Muscle layer of duodenum (tissue), 2 donors: Measurements from ENCODE around the gene RGL2.
"Not testable (repeated sequence)": the region's sequence is repeated elsewhere in the genome, so short reads cannot be mapped to it uniquely, and the experiment has no call there.

Experiments used
- H3K27ac ChIP-seq: one replicate; pipeline ENCODE4 v1.7.0; 2013; ENCODE audit warnings: mild to moderate bottlenecking, low read length
- H3K27me3 ChIP-seq: one replicate; pipeline ENCODE4 v1.7.0; 2013; ENCODE audit warnings: low read depth, mild to moderate bottlenecking, control low read depth, low read length
- H3K36me3 ChIP-seq, 2 donors: one replicate each; pipeline ENCODE4 v1.7.0; 2013; ENCODE audit warnings: low read length in 2 of 2, control low read depth in 1 of 2, mild to moderate bottlenecking in 1 of 2; ENCODE audit not compliant: insufficient read depth in 2 of 2, control insufficient read depth in 1 of 2
- H3K4me1 ChIP-seq, 2 donors: one replicate each; pipeline ENCODE4 v1.7.0; 2013; ENCODE audit warnings: low read length in 2 of 2, mild to moderate bottlenecking in 2 of 2, control low read depth in 1 of 2, moderate library complexity in 1 of 2; ENCODE audit not compliant: insufficient read depth in 2 of 2, control insufficient read depth in 1 of 2
- H3K4me3 ChIP-seq, 2 donors: one replicate each; pipeline ENCODE4 v1.7.0; 2013; ENCODE audit warnings: low read length in 2 of 2, low read depth in 1 of 2, mild to moderate bottlenecking in 1 of 2
- H3K9me3 ChIP-seq, 2 donors: one replicate each; pipeline ENCODE4 v1.7.0; 2013; ENCODE audit warnings: low read length in 2 of 2, control low read depth in 1 of 2, mild to moderate bottlenecking in 1 of 2; ENCODE audit not compliant: control insufficient read depth in 1 of 2
- donor health status: healthy.

Gene RGL2

GRCh38 chr6:33262490-33262889 is 36.3 kb downstream of the RGL2 start:
- not testable (repeated sequence) for H3K27ac ChIP-seq, H3K4me1 ChIP-seq, H3K27me3 ChIP-seq, H3K4me3 ChIP-seq, H3K9me3 ChIP-seq
- H3K36me3 ChIP-seq = peaks cover 48 to 81% of the 10 kb centered on the region in 2 donors

DNA sequence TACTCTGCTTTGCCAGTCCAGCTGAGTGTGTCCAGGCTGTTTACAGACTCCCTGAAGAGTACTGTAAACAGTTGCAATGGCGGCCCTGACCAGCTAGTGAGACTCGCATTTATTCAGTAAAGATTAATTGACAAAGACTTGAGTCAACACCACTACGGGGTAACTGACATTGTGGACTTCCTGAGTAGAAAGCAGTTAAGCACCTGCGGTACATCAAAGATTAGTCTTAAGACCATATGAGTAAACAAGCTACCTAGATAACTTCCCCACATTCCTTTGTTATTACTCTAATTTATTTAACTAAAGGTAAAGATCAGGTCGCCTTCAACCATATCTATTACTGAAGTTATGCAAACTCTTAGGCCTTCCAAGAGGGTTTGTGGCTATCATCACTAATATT is 39.7 kb downstream of the RGL2 start:
- Histone ChIP-seq H3K9me3 (no peaks in the 10 kb centered on the region), H3K36me3 (peaks cover 20 to 51% of the 10 kb centered on the region in 2 donors), H3K27me3 (no peaks in the 10 kb centered on the region), H3K27ac (no peak overlapping the region), H3K4me3 (no peak overlapping the region), H3K4me1 (no peaks in the 10 kb centered on the region)

- Histone ChIP-seq H3K9me3 (no peaks in the 10 kb centered on the region), H3K4me3 (no peak overlapping the region), H3K27me3 (no peaks in the 10 kb centered on the region), H3K4me1 (peaks cover 5 to 12% of the 10 kb centered on the region in 2 donors), H3K36me3 (peaks cover 16 to 24% of the 10 kb centered on the region in 2 donors), H3K27ac (no peak overlapping the region)
These were observed 44.2 kb downstream of the RGL2 start for GRCh38 chr6:33254591-33254990.

- peaks cover 10 to 25% of the 10 kb centered on the region in 2 donors for H3K4me1 ChIP-seq
- no peak overlapping the region for H3K4me3 ChIP-seq
- no peaks in the 10 kb centered on the region for H3K9me3 ChIP-seq
- H3K36me3 ChIP-seq = peaks cover 8 to 16% of the 10 kb centered on the region in 2 donors
- no peak overlapping the region for H3K27ac ChIP-seq
- no peaks in the 10 kb centered on the region for H3K27me3 ChIP-seq
These were observed 46.0 kb downstream of the RGL2 start for GRCh38 chr6:33252759-33253158.

DNA sequence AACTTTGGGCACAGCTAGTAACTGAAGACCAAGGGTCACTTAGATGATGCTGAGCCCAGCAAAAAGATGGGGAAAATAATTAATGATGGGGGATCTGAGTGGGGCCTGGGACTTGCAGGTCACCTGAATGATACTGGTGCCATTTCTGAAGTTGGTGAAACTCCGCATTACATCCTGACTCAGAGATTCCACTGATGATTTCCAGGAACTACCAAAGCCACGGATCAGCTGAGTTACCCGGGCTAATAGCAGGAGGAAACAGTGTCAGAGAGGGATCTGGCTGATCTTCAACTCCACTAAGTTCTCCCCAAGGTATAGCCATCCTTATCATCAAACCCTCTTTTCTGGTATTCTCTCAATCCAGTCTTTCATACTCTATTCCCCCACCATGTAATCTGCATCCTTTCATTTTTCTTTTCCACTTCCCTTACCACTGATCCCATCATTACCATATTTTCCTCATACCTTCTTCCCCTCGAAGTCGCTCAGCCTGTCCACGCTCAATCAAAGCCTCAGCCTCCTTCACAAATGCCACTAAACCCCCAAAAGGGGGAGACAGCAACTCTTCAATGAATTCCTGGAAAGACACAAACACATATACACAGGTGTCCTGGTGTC is 47.2 kb downstream of the RGL2 start:
- no peaks in the 10 kb centered on the region for H3K27me3 ChIP-seq

DNA sequence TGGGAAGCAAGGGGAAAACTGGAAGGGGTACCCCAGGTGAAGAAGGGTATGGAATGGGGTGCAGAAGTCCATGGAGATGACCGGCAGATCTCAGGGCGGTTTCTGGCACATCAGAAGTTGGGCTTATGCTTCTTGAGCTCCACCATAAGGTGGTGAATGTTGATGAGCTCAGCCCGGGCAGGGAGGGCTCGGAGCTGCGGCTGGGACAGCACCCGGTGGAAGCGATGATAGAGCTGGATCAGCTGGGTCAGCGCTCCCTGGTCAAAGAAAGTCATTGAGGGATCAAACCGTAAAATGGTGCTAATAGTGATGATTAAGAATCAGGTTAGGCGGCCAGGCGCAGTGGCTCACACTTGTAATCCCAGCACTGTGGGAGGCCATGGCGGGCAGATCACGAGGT is 48.0 kb downstream of the RGL2 start:
- peaks cover 10 to 25% of the 10 kb centered on the region in 2 donors for H3K4me1 ChIP-seq
- H3K4me3 ChIP-seq = no peak overlapping the region

More for the DNA sequence above, 47.2 kb downstream of the RGL2 start:
- no peaks in the 10 kb centered on the region for H3K9me3 ChIP-seq
- no peak overlapping the region for H3K27ac ChIP-seq
- H3K4me1 ChIP-seq = peaks cover 10 to 25% of the 10 kb centered on the region in 2 donors
- peaks cover 8 to 16% of the 10 kb centered on the region in 2 donors for H3K36me3 ChIP-seq
- no peak overlapping the region for H3K4me3 ChIP-seq

GRCh38 chr6:33249732-33250630 is 48.8 kb downstream of the RGL2 start:
- peaks cover 8 to 13% of the 10 kb centered on the region in 2 donors for H3K36me3 ChIP-seq
- H3K27me3 ChIP-seq = no peaks in the 10 kb centered on the region
- H3K4me3 ChIP-seq = peak overlapping the region; percentile 64 to 90
- H3K9me3 ChIP-seq = no peaks in the 10 kb centered on the region
- peaks cover 10 to 25% of the 10 kb centered on the region in 2 donors for H3K4me1 ChIP-seq
- peak overlapping the region; percentile 97 for H3K27ac ChIP-seq

More for the DNA sequence above, 48.0 kb downstream of the RGL2 start:
- H3K27ac ChIP-seq = no peak overlapping the region
- peaks cover 8 to 16% of the 10 kb centered on the region in 2 donors for H3K36me3 ChIP-seq
- H3K9me3 ChIP-seq = no peaks in the 10 kb centered on the region
- H3K27me3 ChIP-seq = no peaks in the 10 kb centered on the region

GRCh38 chr6:33248932-33249731 is 49.6 kb downstream of the RGL2 start:
- Histone ChIP-seq H3K4me3 (peak overlapping the region; percentile 64 to 90), H3K9me3 (no peaks in the 10 kb centered on the region), H3K27ac (peak overlapping the region; percentile 97), H3K36me3 (peaks cover 8 to 12% of the 10 kb centered on the region in 2 donors), H3K4me1 (peaks cover 10 to 25% of the 10 kb centered on the region in 2 donors), H3K27me3 (no peaks in the 10 kb centered on the region)

- Histone ChIP-seq H3K27me3 (no peaks in the 10 kb centered on the region), H3K9me3 (no peaks in the 10 kb centered on the region), H3K4me3 (peak overlapping the region; percentile 64 to 82), H3K36me3 (peaks cover 8 to 12% of the 10 kb centered on the region in 2 donors), H3K4me1 (peaks cover 10 to 25% of the 10 kb centered on the region in 2 donors), H3K27ac (peak overlapping the region; percentile 93)
These were observed 50.2 kb downstream of the RGL2 start for GRCh38 chr6:33248643-33248931.

- Histone ChIP-seq H3K27me3 (no peaks in the 10 kb centered on the region), H3K4me1 (peaks cover 10 to 25% of the 10 kb centered on the region in 2 donors), H3K9me3 (no peaks in the 10 kb centered on the region), H3K36me3 (peaks cover 8 to 12% of the 10 kb centered on the region in 2 donors), H3K4me3 (peak overlapping the region; percentile 64 to 82), H3K27ac (peak overlapping the region; percentile 93)
These were observed 50.6 kb downstream of the RGL2 start for GRCh38 chr6:33247977-33248642.
